GM21717 (cell line): ENCODE data around the gene SLIT3.

Experiments used
- ATAC-seq: cut with Tn5 transposase; IDR thresholded peaks from one replicate; pipeline ENCODE4 v1.9.1; 2021; ENCODE audit warnings: mild to moderate bottlenecking, moderate library complexity; ENCODE audit not compliant: unreplicated experiment

SLIT3 gene

GRCh38 chr5:169009123-169009522, 291.8 kb downstream of the SLIT3 start:
- no peak for ATAC-seq

- ATAC-seq: no peak
Observed at GRCh38 chr5:169006842-169007790, 293.8 kb downstream of the SLIT3 start.

- no peak for ATAC-seq
Observed at GRCh38 chr5:169004551-169004950, 296.4 kb downstream of the SLIT3 start.

- no peak for ATAC-seq
Observed at GRCh38 chr5:169003721-169004541, 297.0 kb downstream of the SLIT3 start.

- no peak for ATAC-seq
Observed at GRCh38 chr5:169002953-169003555, 297.9 kb downstream of the SLIT3 start.

GRCh38 chr5:169001394-169001793, 299.5 kb downstream of the SLIT3 start:
- ATAC-seq: no peak

GRCh38 chr5:168995024-168995423, 305.9 kb downstream of the SLIT3 start:
- ATAC-seq: no peak

- ATAC-seq: no peak
Observed at GRCh38 chr5:168992687-168993086, 308.3 kb downstream of the SLIT3 start.

GRCh38 chr5:168992016-168992415, 308.9 kb downstream of the SLIT3 start:
- no peak for ATAC-seq

GRCh38 chr5:168991311-168991710, 309.6 kb downstream of the SLIT3 start:
- ATAC-seq: no peak

- ATAC-seq: no peak
Observed at GRCh38 chr5:168990679-168991078, 310.3 kb downstream of the SLIT3 start.

GRCh38 chr5:168989731-168990505, 311.0 kb downstream of the SLIT3 start:
- ATAC-seq: no peak

- no peak for ATAC-seq
Observed at GRCh38 chr5:168988699-168989098, 312.2 kb downstream of the SLIT3 start.

- ATAC-seq: no peak
Observed at GRCh38 chr5:168987543-168988300, 313.2 kb downstream of the SLIT3 start.

GRCh38 chr5:168985454-168985853, 315.5 kb downstream of the SLIT3 start:
- ATAC-seq: no peak

GRCh38 chr5:168984135-168984675, 316.7 kb downstream of the SLIT3 start:
- no peak for ATAC-seq

GRCh38 chr5:168979135-168979534, 321.8 kb downstream of the SLIT3 start:
- ATAC-seq: no peak

GRCh38 chr5:168978500-168978899, 322.4 kb downstream of the SLIT3 start:
- ATAC-seq: no peak

- no peak for ATAC-seq
Observed at GRCh38 chr5:168978015-168978414, 322.9 kb downstream of the SLIT3 start.
